Loucy (cell line): ENCODE measurements around the gene CLEC14A.

Source experiments
- EZH2phosphoT487 ChIP-seq: fragments of 200-600 bp; IDR thresholded peaks from 2 replicates; pipeline ENCODE4 v1.6.1; 2018; ENCODE audit warnings: antibody characterized with exemption, mild to moderate bottlenecking, moderate library complexity, borderline replicate concordance
- TF ChIP-seq, protein P1 (sequence below): fragments of 200-600 bp; sonication (generic); conservative IDR thresholded peaks from 2 replicates; pipeline ENCODE4 v1.5.1; 2014; ENCODE audit warnings: mild to moderate bottlenecking, antibody characterized with exemption, low read length

DNA sequence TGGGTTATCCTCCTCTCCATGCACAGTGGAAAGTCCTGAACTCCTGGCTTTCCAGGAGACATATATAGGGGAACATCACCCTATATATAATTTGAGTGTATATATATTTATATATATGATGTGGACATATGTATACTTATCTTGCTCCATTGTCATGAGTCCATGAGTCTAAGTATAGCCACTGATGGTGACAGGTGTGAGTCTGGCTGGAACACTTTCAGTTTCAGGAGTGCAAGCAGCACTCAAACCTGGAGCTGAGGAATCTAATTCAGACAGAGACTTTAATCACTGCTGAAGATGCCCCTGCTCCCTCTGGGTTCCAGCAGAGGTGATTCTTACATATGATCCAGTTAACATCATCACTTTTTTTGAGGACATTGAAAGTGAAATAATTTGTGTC lies 43.8 kb downstream of the CLEC14A start:
- TF ChIP-seq, protein P1, sequence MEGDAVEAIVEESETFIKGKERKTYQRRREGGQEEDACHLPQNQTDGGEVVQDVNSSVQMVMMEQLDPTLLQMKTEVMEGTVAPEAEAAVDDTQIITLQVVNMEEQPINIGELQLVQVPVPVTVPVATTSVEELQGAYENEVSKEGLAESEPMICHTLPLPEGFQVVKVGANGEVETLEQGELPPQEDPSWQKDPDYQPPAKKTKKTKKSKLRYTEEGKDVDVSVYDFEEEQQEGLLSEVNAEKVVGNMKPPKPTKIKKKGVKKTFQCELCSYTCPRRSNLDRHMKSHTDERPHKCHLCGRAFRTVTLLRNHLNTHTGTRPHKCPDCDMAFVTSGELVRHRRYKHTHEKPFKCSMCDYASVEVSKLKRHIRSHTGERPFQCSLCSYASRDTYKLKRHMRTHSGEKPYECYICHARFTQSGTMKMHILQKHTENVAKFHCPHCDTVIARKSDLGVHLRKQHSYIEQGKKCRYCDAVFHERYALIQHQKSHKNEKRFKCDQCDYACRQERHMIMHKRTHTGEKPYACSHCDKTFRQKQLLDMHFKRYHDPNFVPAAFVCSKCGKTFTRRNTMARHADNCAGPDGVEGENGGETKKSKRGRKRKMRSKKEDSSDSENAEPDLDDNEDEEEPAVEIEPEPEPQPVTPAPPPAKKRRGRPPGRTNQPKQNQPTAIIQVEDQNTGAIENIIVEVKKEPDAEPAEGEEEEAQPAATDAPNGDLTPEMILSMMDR = no peak
- no peak for TF ChIP-seq EZH2phosphoT487
